Left renal cortex interstitium (tissue), 4 donors: ENCODE measurements around the gene SAFB2. TPM values are rescaled to one million over a fixed set of nuclear protein-coding genes. Genes with fewer than 3 reads are reported as not detected.

ENCODE experiments used
- DNase-seq, 4 donors: peaks; one replicate each; pipeline ENCODE4 v3.0.0-alpha.2; 2013; ENCODE audit warnings: low read depth in 4 of 4, low spot score in 2 of 4, missing footprints in 1 of 4
- polyA plus RNA-seq, 4 donors: library from polyadenylated mRNA; unstranded; fragments of 120-200 nt; gene quantifications; one replicate each; pipeline ENCODE4 v1.2.1, GENCODE V29; 2013; ENCODE audit not compliant: insufficient read length in 4 of 4

SAFB2 gene
- polyA plus RNA-seq = 100 to 1,000 TPM in 2 of 4 donors, 10 to 100 TPM in 2; 51.1 to 120 (median 91.7) TPM

GRCh38 chr19:5622465-5623396 is at the start of gene SAFB2, which contains the start of gene SAFB:
Gene SAFB2 (minus strand): TSS chr19:5622776. CDS start chr19:5622715, 61 bp downstream.
Gene SAFB (plus strand): TSS chr19:5623083. CDS start chr19:5623206, 123 bp downstream.
- peak; percentile 97 to 100 (median 100) for DNase-seq

DNA sequence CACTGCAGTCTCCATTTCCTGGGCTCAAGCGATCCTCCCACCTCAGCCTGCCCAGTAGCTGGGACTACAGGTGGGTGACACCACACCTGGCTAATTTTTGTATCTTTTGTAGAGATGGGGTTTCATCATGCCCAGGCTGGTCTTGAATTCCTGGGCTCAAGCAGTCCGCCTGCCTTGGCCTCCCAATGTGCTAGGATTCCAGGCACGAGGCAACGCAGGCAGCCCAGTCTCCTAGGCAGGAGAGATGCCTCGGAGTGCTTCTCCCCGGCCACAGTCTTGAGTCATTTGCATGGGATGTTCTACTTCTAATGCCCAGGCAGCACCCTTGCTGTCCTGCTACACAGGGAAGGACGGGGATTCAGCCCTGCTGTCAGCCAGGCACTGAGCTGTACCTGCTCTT is 49.0 kb upstream of the SAFB2 start:
- DNase-seq = no peak

DNA sequence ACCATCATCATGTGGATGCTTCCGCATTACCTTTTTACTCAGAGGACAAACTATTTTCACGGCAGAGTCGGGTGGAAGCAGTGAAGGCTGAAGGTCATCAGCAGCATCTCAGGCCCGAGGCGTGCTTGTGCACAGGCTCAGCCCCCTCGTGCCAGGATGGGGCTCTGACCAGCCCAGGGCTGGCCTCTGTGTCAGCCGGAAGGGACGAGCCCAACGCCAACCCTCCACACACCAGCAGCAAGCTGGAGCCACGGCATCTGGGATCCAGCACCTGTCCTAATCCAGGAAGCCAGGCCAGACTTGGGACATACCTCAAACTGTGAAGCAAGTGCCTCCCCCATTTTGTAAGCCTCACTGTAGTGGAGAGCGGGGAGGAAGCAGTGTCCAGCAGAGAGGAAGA is 46.6 kb upstream of the SAFB2 start:
- no peak for DNase-seq

DNA sequence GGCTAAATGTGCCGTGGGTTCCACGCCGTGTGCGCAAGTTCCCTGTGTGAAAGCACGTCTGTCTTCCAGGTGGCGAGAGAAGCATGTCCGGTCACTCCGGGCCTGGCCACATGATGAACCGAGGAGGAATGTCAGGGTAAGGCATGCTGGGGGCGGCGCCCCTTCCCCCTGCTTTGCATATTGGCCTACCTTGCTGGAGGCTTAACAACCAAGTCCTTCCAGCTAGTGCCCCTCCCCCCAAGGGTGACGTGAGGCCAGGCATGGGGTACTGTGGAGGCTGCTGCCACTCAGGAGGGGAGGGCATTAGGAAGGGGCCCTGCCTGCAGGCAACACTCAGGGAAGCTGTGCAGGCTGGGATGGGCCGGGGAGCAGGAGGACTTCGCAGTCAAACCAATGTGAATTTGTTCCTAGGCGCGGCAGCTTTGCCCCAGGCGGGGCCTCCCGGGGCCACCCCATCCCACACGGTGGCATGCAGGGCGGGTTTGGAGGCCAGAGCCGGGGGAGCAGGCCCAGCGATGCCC is 45.2 kb upstream of the SAFB2 start:
- DNase-seq = no peak

GRCh38 chr19:5666921-5667610 is 44.5 kb upstream of the SAFB2 start:
- DNase-seq = no peak

- no peak for DNase-seq
These were observed 43.4 kb upstream of the SAFB2 start for GRCh38 chr19:5665781-5666513.

GRCh38 chr19:5664515-5664914 is 41.9 kb upstream of the SAFB2 start:
- no peak for DNase-seq

DNA sequence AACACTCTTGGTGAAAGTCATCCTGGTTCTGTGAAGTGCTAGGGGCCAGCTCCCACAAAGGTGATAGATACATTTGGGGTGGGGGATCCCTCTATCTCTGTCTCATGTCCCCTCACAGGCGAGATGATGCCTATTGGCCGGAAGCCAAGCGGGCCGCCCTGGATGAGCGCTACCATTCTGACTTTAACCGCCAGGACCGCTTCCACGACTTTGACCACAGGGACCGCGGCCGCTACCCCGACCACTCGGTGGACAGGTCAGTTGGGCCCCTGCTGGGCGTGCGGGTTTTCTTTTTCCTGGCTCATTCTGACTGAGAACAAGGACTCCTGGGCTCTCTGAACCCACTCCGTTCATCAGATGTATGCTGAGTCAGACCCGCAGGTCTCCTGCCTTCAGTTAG is 41.3 kb upstream of the SAFB2 start:
- no peak for DNase-seq

GRCh38 chr19:5661483-5661882 is 38.9 kb upstream of the SAFB2 start:
- no peak for DNase-seq

DNA sequence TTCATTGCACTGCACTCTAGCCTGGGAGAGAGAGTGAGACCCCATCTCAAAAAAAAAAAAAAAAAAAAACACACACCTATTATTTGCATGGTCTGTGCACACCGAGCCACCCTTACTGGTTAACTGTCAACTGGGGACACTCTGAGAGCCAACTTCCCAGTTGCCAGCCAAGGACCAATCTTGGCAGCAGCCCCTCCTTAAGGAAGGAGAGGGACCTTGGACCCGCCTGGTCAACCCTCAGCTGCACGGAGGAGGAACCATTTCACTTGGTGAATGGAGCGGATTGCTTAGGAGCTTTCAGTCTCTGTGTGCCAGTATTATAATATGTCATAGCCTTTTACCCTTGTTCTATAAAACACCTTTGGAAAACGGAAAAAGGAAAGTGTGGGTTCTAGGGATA is 32.8 kb upstream of the SAFB2 start:
- no peak for DNase-seq

DNA sequence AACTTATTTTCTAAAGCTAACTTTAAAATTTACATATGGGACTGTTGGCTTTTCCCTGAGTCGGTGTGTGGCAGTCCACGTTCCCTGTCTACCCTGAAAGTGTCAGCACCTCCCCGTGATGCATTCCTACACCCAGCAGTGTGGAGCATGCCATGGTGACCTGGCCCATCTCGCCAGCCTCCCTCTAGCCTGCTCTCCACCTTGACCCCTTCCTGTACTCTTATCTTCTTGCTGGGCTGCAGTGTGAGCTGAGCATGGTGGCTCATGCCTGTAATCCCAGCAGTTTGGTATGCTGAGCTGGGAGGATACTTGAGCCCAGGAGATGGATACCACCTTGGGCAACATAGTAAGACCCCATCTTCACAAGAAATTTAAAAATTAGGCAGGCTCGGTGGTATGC is 32.4 kb upstream of the SAFB2 start:
- DNase-seq = no peak

- DNase-seq = no peak
These were observed 29.7 kb upstream of the SAFB2 start for GRCh38 chr19:5652261-5652660.

- DNase-seq = no peak
These were observed 28.8 kb upstream of the SAFB2 start for GRCh38 chr19:5651361-5651760.

DNA sequence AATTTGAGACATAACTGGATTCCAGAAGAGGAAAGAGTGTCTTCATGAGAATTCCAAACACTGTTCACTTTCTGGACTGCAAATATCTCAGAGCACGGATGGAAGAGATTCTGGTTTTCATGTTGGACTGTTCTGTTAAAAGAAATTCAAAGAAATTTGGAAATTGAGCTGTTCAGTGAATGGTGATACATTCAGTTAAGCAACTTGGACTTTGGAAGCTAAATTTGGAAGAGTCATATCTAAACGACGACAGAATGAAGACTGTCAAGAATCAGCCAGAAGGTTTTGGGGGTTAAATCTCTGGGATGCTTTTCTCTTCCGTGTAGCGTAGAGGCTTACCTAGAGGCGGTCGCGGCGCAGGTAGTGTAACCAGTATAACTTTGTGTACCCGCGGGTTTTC is 25.9 kb upstream of the SAFB2 start:
- DNase-seq = no peak

DNA sequence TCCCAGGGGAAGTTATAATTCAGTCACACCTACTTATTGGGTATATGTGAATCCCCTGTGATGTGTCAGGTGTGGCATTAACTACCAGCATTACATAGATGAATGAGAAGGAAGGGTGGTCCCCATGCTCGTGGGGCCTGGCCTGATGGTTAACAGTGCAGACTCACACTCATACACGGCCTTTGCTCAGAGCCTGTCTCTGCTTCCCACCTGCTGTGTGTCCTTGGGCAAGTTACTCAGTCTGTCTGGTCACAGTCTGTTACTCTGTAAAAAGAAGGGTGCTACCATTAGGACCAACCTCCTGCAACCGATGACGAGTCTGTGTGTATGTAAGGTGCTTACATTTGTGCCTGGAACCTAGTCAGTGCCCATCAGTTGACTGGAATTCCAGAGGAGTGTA is 24.1 kb upstream of the SAFB2 start:
- DNase-seq = no peak

DNA sequence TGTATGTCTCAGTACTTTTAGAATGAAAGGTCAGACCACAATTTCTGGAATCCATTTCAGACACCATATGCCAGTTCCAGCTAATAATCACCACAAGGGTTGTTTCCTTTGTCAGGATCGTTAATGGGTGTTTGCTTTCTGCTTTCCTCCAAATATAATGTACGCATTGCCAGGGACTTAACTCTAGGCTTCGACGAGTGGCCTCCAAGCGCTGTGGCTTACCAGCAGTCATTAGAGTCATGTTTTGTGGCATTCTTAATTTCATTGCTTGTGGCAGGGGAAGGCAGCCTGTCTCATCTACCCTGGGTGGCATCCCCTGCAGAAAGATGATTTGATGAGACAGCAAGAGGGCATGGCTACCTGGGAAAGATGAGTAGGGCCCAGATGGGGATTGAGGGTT is 22.8 kb upstream of the SAFB2 start:
- no peak for DNase-seq

DNA sequence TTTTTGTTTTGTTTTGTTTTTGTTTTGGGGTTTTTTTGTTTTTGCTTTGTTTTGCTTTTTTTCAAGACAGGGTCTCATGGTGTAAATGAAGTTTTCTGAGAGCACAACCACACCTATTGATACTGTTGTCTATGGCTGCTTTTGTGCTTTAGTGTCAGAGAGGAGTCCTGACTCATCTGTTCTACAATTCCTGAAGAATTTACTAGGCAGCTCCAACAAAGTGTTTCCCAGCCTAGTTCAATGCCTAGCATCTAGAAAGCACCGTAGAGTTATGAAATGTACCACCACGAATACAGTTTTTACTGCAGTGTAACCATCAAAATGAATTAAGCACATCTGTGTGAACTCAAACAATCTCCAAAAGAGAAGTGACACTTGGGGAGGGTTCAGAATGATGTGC is 21.5 kb upstream of the SAFB2 start:
- DNase-seq = no peak

GRCh38 chr19:5643060-5643459 is 20.5 kb upstream of the SAFB2 start:
- no peak for DNase-seq

GRCh38 chr19:5642204-5642603 is 19.6 kb upstream of the SAFB2 start:
- no peak for DNase-seq

- DNase-seq = no peak
These were observed 18.6 kb upstream of the SAFB2 start for GRCh38 chr19:5641171-5641570.

GRCh38 chr19:5637971-5638370 is 15.4 kb upstream of the SAFB2 start:
- DNase-seq = no peak
